ENCODE results near the gene DOCK2. TPM values are rescaled to one million over a fixed set of nuclear protein-coding genes. Genes with fewer than 3 reads are reported as not detected.

Gene DOCK2
- total RNA-seq, 1 experiment from 2014 or later: not detected

- no TSS peak for BruUV-seq (replicated peaks)
- Mint-ChIP-seq H3K4me3 (ENCODE audit: low read depth, unreplicated experiment) (no peak overlapping the region), H3K27me3 (ENCODE audit: unreplicated experiment) (peaks cover 35% of the 10 kb centered on the region), H3K36me3 (ENCODE audit: insufficient read depth, unreplicated experiment) (no peaks in the 10 kb centered on the region), H3K27ac (ENCODE audit: unreplicated experiment) (no peak overlapping the region), H3K9me3 (ENCODE audit: low read depth, unreplicated experiment) (no peaks in the 10 kb centered on the region), H3K4me1 (ENCODE audit: low read depth, unreplicated experiment) (no peaks in the 10 kb centered on the region)
- CTCF ChIA-PET: no interaction called here
- DNase-seq: no peak
- intact Hi-C loops (cut with micrococcal nuclease; ENCODE audit: unreplicated experiment): no loop called here
- no peak for TF ChIP-seq CTCF (IDR thresholded peaks at IDR 0.05; ENCODE audit: unreplicated experiment)
These were observed 283.4 kb downstream of the DOCK2 start for GRCh38 chr5:169920474-169920873.

- BruUV-seq (replicated peaks): no TSS peak
- H3K27me3 Mint-ChIP-seq (ENCODE audit: unreplicated experiment): peaks cover 44% of the 10 kb centered on the region
- intact Hi-C loops (cut with micrococcal nuclease; ENCODE audit: unreplicated experiment): no loop called here
These were observed 284.3 kb downstream of the DOCK2 start for GRCh38 chr5:169921384-169921783.

GRCh38 chr5:169921949-169922348 lies 284.9 kb downstream of the DOCK2 start:
- DNase-seq: no peak
- Mint-ChIP-seq H3K27ac (ENCODE audit: unreplicated experiment) (no peak overlapping the region), H3K27me3 (ENCODE audit: unreplicated experiment) (peaks cover 50% of the 10 kb centered on the region), H3K4me1 (ENCODE audit: low read depth, unreplicated experiment) (no peaks in the 10 kb centered on the region), H3K9me3 (ENCODE audit: low read depth, unreplicated experiment) (no peaks in the 10 kb centered on the region), H3K4me3 (ENCODE audit: low read depth, unreplicated experiment) (no peak overlapping the region), H3K36me3 (ENCODE audit: insufficient read depth, unreplicated experiment) (no peaks in the 10 kb centered on the region)
- CTCF ChIA-PET: no interaction called here
- BruUV-seq (replicated peaks): no TSS peak
- intact Hi-C loops (cut with micrococcal nuclease; ENCODE audit: unreplicated experiment): no loop called here
- no peak for TF ChIP-seq CTCF (IDR thresholded peaks at IDR 0.05; ENCODE audit: unreplicated experiment)

More at GRCh38 chr5:169921384-169921783, 284.3 kb downstream of the DOCK2 start:
- H3K9me3 Mint-ChIP-seq (ENCODE audit: low read depth, unreplicated experiment): no peaks in the 10 kb centered on the region
- H3K4me3 Mint-ChIP-seq (ENCODE audit: low read depth, unreplicated experiment): no peak overlapping the region
- no peaks in the 10 kb centered on the region for H3K4me1 Mint-ChIP-seq (ENCODE audit: low read depth, unreplicated experiment)
- TF ChIP-seq CTCF (IDR thresholded peaks at IDR 0.05; ENCODE audit: unreplicated experiment): no peak
- no peak for DNase-seq
- CTCF ChIA-PET: no interaction called here
- no peak overlapping the region for H3K27ac Mint-ChIP-seq (ENCODE audit: unreplicated experiment)
- no peaks in the 10 kb centered on the region for H3K36me3 Mint-ChIP-seq (ENCODE audit: insufficient read depth, unreplicated experiment)

- no peak overlapping the region for H3K4me3 Mint-ChIP-seq (ENCODE audit: low read depth, unreplicated experiment)
- H3K27me3 Mint-ChIP-seq (ENCODE audit: unreplicated experiment): peaks cover 55% of the 10 kb centered on the region
- no peaks in the 10 kb centered on the region for H3K4me1 Mint-ChIP-seq (ENCODE audit: low read depth, unreplicated experiment)
- TF ChIP-seq CTCF (IDR thresholded peaks at IDR 0.05; ENCODE audit: unreplicated experiment): no peak
- no peak for DNase-seq
- no TSS peak for BruUV-seq (replicated peaks)
- no peak overlapping the region for H3K27ac Mint-ChIP-seq (ENCODE audit: unreplicated experiment)
- intact Hi-C loops (cut with micrococcal nuclease; ENCODE audit: unreplicated experiment): no loop called here
- no peaks in the 10 kb centered on the region for H3K9me3 Mint-ChIP-seq (ENCODE audit: low read depth, unreplicated experiment)
- H3K36me3 Mint-ChIP-seq (ENCODE audit: insufficient read depth, unreplicated experiment): no peaks in the 10 kb centered on the region
- CTCF ChIA-PET: no interaction called here
These were observed 285.4 kb downstream of the DOCK2 start for GRCh38 chr5:169922474-169922873.

All from Calu3 (cell line).